Measurements from ENCODE around the gene SPAG9.

DNA sequence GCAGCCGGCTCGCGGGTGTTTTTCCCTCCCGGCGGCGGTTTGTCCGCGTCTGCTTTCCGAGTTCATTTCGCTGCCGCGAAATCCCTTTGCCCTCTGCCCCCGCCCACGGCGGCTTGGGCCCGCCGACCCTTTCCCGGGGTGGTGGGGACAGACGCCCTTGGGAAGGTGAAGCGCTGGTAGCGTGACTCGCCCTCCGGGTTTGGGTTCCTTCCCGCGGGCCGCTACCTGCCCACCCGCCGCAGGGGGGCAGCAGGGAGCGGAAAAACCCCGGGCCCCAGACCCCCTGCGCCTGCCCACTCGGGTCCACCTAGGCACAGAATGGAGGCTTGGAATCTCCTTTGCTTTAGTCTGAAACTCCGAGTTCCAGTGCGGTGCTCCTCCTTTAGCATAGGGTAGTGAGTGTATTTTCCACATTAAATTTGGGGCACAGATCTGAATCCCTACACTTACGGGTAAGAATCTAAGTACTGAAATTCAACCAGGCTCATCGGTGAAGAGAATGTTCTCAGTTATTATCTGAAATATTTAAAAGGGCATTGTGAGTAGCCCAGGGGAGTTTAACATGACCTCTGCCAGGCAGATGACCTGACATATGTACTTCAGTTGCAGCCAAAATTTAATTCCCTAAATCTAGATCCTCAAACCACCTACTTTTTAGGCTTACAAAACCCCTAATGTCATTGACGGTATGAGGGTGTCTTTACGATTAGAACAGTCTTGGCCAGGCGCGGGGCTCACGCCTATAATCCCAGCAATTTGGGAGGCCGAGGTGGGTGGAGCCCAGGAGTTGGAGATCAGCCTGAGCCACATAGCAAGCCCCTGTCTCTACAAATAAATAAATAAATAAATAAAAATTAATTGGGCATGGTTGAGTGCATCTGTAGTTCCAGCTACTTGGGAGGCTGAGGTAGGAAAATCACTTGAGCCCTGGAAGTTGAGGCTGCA, 46.6 kb upstream of the SPAG9 start:
- TF ChIP-seq, protein P1, sequence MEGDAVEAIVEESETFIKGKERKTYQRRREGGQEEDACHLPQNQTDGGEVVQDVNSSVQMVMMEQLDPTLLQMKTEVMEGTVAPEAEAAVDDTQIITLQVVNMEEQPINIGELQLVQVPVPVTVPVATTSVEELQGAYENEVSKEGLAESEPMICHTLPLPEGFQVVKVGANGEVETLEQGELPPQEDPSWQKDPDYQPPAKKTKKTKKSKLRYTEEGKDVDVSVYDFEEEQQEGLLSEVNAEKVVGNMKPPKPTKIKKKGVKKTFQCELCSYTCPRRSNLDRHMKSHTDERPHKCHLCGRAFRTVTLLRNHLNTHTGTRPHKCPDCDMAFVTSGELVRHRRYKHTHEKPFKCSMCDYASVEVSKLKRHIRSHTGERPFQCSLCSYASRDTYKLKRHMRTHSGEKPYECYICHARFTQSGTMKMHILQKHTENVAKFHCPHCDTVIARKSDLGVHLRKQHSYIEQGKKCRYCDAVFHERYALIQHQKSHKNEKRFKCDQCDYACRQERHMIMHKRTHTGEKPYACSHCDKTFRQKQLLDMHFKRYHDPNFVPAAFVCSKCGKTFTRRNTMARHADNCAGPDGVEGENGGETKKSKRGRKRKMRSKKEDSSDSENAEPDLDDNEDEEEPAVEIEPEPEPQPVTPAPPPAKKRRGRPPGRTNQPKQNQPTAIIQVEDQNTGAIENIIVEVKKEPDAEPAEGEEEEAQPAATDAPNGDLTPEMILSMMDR (IDR thresholded peaks at IDR 0.05; ENCODE audit: borderline replicate concordance, extremely low read depth, low read length, poor library complexity, severe bottlenecking) = peak; percentile 81
- TF ChIP-seq EZH2 (IDR thresholded peaks at IDR 0.05; ENCODE audit: borderline replicate concordance, low read depth, low read length, severe bottlenecking) = no peak

Measured in DND-41 (cell line).